Endothelial cell of umbilical vein (primary cell): ENCODE results near the gene OSBP2. TPM values are rescaled to one million over a fixed set of nuclear protein-coding genes. Genes with fewer than 3 reads are reported as not detected.

Experiments
- BruUV-seq: library from RNA; stranded (reverse); fragments of 400-500 nt; replicated peaks from 2 replicates; lab custom pipeline; 2021; lab: Mats Ljungman, UMichigan
- CTCF ChIA-PET: fragments of 300-600, 350-600 bp; sonication (Branson Sonifier 250); formaldehyde crosslinking; loops from one replicate; lab custom pipeline; 2021; ENCODE audit warnings: antibody characterized with exemption, inconsistent platforms; lab: Charles Lee
- POLR2A ChIA-PET: fragments of 300-600, 350-600 bp; sonication (Branson Sonifier 250); formaldehyde crosslinking; loops from one replicate; lab custom pipeline; 2021; ENCODE audit warnings: antibody characterized with exemption, inconsistent platforms; lab: Charles Lee
- DNase-seq: peaks from one replicate; pipeline ENCODE4 v3.0.0-alpha.2; 2011; ENCODE audit warnings: low read depth, low spot score
- FAIRE-seq: peaks from 2 replicates; lab custom pipeline; 2011; peaks lifted over from hg19 to GRCh38; lab: Jason Lieb, UNC
- H2AFZ ChIP-seq: 2 replicates; pipeline ENCODE4 v1.6.0; 2012; ENCODE audit warnings: low read depth, low read length, control low read depth, inconsistent platforms
- H3K27ac ChIP-seq: 2 replicates; pipeline ENCODE4 v1.5.1; 2011; ENCODE audit warnings: low read depth, mild to moderate bottlenecking, control low read depth, low read length, moderate library complexity; ENCODE audit not compliant: insufficient read depth
- H3K27me3 ChIP-seq, 2 experiments: 2 replicates each; pipeline versions ENCODE4 v1.6.0 to v1.6.1; 2011; ENCODE audit warnings: low read length in 2 of 2, mixed read lengths in 1 of 2; ENCODE audit not compliant: control insufficient read depth in 2 of 2, insufficient read depth in 2 of 2
- H3K36me3 ChIP-seq, 2 experiments: 2 replicates in 1 of 2; 3 replicates in 1 of 2; pipeline ENCODE4 v1.5.1; 2011; ENCODE audit warnings: low read length in 2 of 2, mild to moderate bottlenecking in 1 of 2, moderate library complexity in 1 of 2; ENCODE audit not compliant: control insufficient read depth in 2 of 2, insufficient read depth in 2 of 2; ENCODE audit errors: extremely low read depth in 1 of 2
- H3K4me1 ChIP-seq: 3 replicates; pipeline ENCODE4 v1.5.1; 2011; ENCODE audit warnings: mild to moderate bottlenecking, low read length; ENCODE audit not compliant: control insufficient read depth, insufficient read depth; ENCODE audit errors: extremely low read depth
- H3K4me2 ChIP-seq: 2 replicates; pipeline ENCODE4 v1.6.1; 2011; ENCODE audit warnings: low read length, control low read depth, mixed read lengths; ENCODE audit not compliant: insufficient read depth
- H3K4me3 ChIP-seq, 3 experiments: fragments of 200-600 bp in 1 of 3; sonication (generic), shearing (Covaris generic) in 1 of 3; replicated peaks in 1 of 3; 2 replicates each; pipeline ENCODE4 v1.5.1; 2011 to 2016; ENCODE audit warnings: control low read depth in 3 of 3, low read length in 3 of 3, mild to moderate bottlenecking in 2 of 3, inconsistent platforms in 1 of 3, low read depth in 1 of 3, moderate library complexity in 1 of 3; ENCODE audit not compliant: insufficient read depth in 1 of 3
- H3K79me2 ChIP-seq: 2 replicates; pipeline ENCODE4 v1.6.0; 2012; ENCODE audit warnings: low read length, inconsistent platforms; ENCODE audit not compliant: control insufficient read depth, insufficient read depth
- H3K9ac ChIP-seq: replicated peaks from 2 replicates; pipeline ENCODE3; 2011; ENCODE audit warnings: low read length, control low read depth; ENCODE audit not compliant: insufficient read depth; ENCODE audit errors: extremely low read depth
- H3K9me1 ChIP-seq: replicated peaks from 3 replicates; pipeline ENCODE4 v1.6.0; 2011; ENCODE audit warnings: mild to moderate bottlenecking, low read length; ENCODE audit not compliant: control insufficient read depth, insufficient read depth; ENCODE audit errors: extremely low read depth
- H3K9me3 ChIP-seq: replicated peaks from 2 replicates; pipeline ENCODE4 v1.5.1; 2012; ENCODE audit warnings: low read length, inconsistent platforms; ENCODE audit not compliant: control insufficient read depth, insufficient read depth
- H4K20me1 ChIP-seq: replicated peaks from 2 replicates; pipeline ENCODE3; 2011; ENCODE audit warnings: mild to moderate bottlenecking, low read length; ENCODE audit not compliant: control insufficient read depth, insufficient read depth; ENCODE audit errors: extremely low read depth
- CTCF ChIP-seq, 2 donors: IDR thresholded peaks; 1 replicate in 1 of 2; 2 replicates in 1 of 2; pipeline ENCODE4 v1.5.1; 2011; ENCODE audit warnings: low read length in 2 of 2, mild to moderate bottlenecking in 2 of 2, moderate library complexity in 2 of 2, control low read depth in 1 of 2, inconsistent platforms in 1 of 2, low read depth in 1 of 2; ENCODE audit not compliant: insufficient read depth in 1 of 2; ENCODE audit errors: extremely low read depth in 1 of 2
- EZH2 ChIP-seq: IDR thresholded peaks from 2 replicates; pipeline ENCODE4 v1.6.1; 2012; ENCODE audit warnings: borderline replicate concordance, low read depth, mild to moderate bottlenecking, moderate library complexity, low read length, inconsistent platforms; ENCODE audit not compliant: severe bottlenecking
- FOS ChIP-seq: IDR thresholded peaks from 2 replicates; pipeline ENCODE4 v1.6.1; 2011; ENCODE audit warnings: mild to moderate bottlenecking, low read length, moderate library complexity, borderline replicate concordance; ENCODE audit not compliant: insufficient read depth
- GATA2 ChIP-seq: IDR thresholded peaks from 2 replicates; pipeline ENCODE4 v1.7.0; 2011; ENCODE audit warnings: low read depth, mild to moderate bottlenecking, moderate library complexity, mixed read lengths, low read length; ENCODE audit not compliant: insufficient read length, insufficient read depth
- JUN ChIP-seq: IDR thresholded peaks from 2 replicates; pipeline ENCODE4 v1.6.1; 2011; ENCODE audit warnings: borderline replicate concordance, low read depth; ENCODE audit not compliant: insufficient read length, insufficient read depth
- MAX ChIP-seq: IDR thresholded peaks from 2 replicates; pipeline ENCODE4 v1.6.1; 2011; ENCODE audit not compliant: insufficient read depth, insufficient read length
- MYC ChIP-seq: IDR thresholded peaks from one replicate; pipeline ENCODE4 v1.6.1; 2011; ENCODE audit warnings: mild to moderate bottlenecking, low read depth, low read length
- POLR2A ChIP-seq: IDR thresholded peaks from 2 replicates; pipeline ENCODE4 v1.6.1; 2012; ENCODE audit warnings: low read depth, mild to moderate bottlenecking, control low read depth, low read length
- POLR2AphosphoS5 ChIP-seq: IDR thresholded peaks from 2 replicates; pipeline ENCODE4 v1.6.1; 2012; ENCODE audit warnings: low read depth, mild to moderate bottlenecking, control low read depth, low read length, moderate library complexity; ENCODE audit not compliant: insufficient read depth
- dilution Hi-C: fragments of 300-500 bp; cut with MboI; formaldehyde crosslinking; loops from one replicate; pipeline ENCODE4 v1.15.0; 2019; ENCODE audit warnings: low sequenced_read_pairs; ENCODE audit not compliant: extremely low pct_ligation_motif_present
- intact Hi-C: fragments of 100-400 bp; cut with micrococcal nuclease; formaldehyde crosslinking; loops from one replicate; pipeline ENCODE4 v1.10.0; 2022
- polyA plus RNA-seq, 4 experiments: library from polyadenylated mRNA; depleted of rRNA in 3 of 4; stranded (reverse) in 3 of 4; unstranded in 1 of 4; fragments of >200 nt; gene quantifications; 2 replicates each; pipeline versions ENCODE4 v1.2.1 to v1.2.3, GENCODE V29; 2011 to 2012; ENCODE audit warnings: missing spikeins in 1 of 4
- total RNA-seq: library from RNA; stranded (reverse); gene quantifications from 2 replicates; pipeline ENCODE4 v1.2.3, GENCODE V29; 2021

OSBP2 gene
- total and polyA plus RNA-seq, 2 donors (not counting 3 experiments of a cell fraction or from before 2014, with no cell fraction given): 4.1 to 7.5 TPM

GRCh38 chr22:30855677-30856518 lies 161.2 kb downstream of the OSBP2 start:
- no peak overlapping the region for H3K9ac ChIP-seq
- DNase-seq (no peak), FAIRE-seq (no peak)
- ChIA-PET POLR2A (no interaction called here), CTCF (interaction anchor here (0.8 to 1.3 kb wide), 3 partner anchors 12 to 64 kb away, joined by 3 to 4 read pairs (median 3); no protein-coding TSS in a partner anchor)
- no peak overlapping the region for H3K4me2 ChIP-seq
- no peak overlapping the region for H2AFZ ChIP-seq
- H3K4me1 ChIP-seq: no peaks in the 10 kb centered on the region
- H3K27ac ChIP-seq: no peak overlapping the region
- H3K79me2 ChIP-seq: no peaks in the 10 kb centered on the region
- H3K27me3 ChIP-seq: no peaks in the 10 kb centered on the region
- H3K4me3 ChIP-seq: no peak overlapping the region
- H3K9me3 ChIP-seq: no peaks in the 10 kb centered on the region
- H3K36me3 ChIP-seq: no peaks in the 10 kb centered on the region
- no TSS peak for BruUV-seq
- intact Hi-C loops: no loop called here
- H3K9me1 ChIP-seq: no peaks in the 10 kb centered on the region
- no peaks in the 10 kb centered on the region for H4K20me1 ChIP-seq
- no peak for TF ChIP-seq POLR2A
- no peak for TF ChIP-seq POLR2AphosphoS5
- dilution Hi-C loops: no loop called here

- Histone ChIP-seq H3K9ac (no peak overlapping the region), H3K27ac (no peak overlapping the region), H3K4me3 (no peak overlapping the region), H4K20me1 (no peaks in the 10 kb centered on the region), H2AFZ (no peak overlapping the region), H3K9me3 (no peaks in the 10 kb centered on the region), H3K4me1 (no peaks in the 10 kb centered on the region), H3K36me3 (no peaks in the 10 kb centered on the region), H3K4me2 (no peak overlapping the region), H3K9me1 (no peaks in the 10 kb centered on the region), H3K27me3 (no peaks in the 10 kb centered on the region), H3K79me2 (no peaks in the 10 kb centered on the region)
- ChIA-PET CTCF (interaction anchor here (0.8 to 1.3 kb wide), 3 partner anchors 14 to 63 kb away, joined by 3 to 4 read pairs (median 3); no protein-coding TSS in a partner anchor), POLR2A (no interaction called here)
- dilution Hi-C loops: no loop called here
- no TSS peak for BruUV-seq
- intact Hi-C loops: no loop called here
- DNase-seq: no peak
- no peak for FAIRE-seq
- no peak for TF ChIP-seq FOS
- no peak for TF ChIP-seq JUN
- no peak for TF ChIP-seq MAX
- TF ChIP-seq CTCF (IDR thresholded peaks at IDR 0.05; ENCODE audit: extremely low read depth in 1 of 2, insufficient read depth in 1 of 2, low read depth in 1 of 2, low read length in 2 of 2): no peak
- no peak for TF ChIP-seq EZH2
- no peak for TF ChIP-seq POLR2AphosphoS5
- TF ChIP-seq MYC: no peak
- TF ChIP-seq GATA2: no peak
Observed at GRCh38 chr22:30856741-30857502, 162.2 kb downstream of the OSBP2 start.
